MM.1S (cell line): ENCODE data around the gene CD151.

Experiments
- DNase-seq: peaks from one replicate; pipeline ENCODE4 v3.0.0-alpha.2; 2015
- H2AFZ ChIP-seq: fragments of 300-600 bp; sonication (generic); 2 replicates; pipeline ENCODE4 v1.6.0; 2016; ENCODE audit warnings: antibody characterized with exemption, low read length
- H3F3A ChIP-seq: fragments of 300-600 bp; sonication (generic); 2 replicates; pipeline ENCODE4 v1.6.1; 2016; ENCODE audit warnings: mild to moderate bottlenecking, antibody characterized with exemption, low read length, moderate library complexity, mixed read lengths; ENCODE audit not compliant: insufficient read depth
- H3K27ac ChIP-seq: fragments of 300-600 bp; sonication (generic); 2 replicates; pipeline ENCODE4 v1.5.1; 2016; ENCODE audit warnings: mild to moderate bottlenecking, low read length
- H3K27me3 ChIP-seq: fragments of 300-600 bp; sonication (generic); replicated peaks from 2 replicates; pipeline ENCODE4 v1.6.0; 2016; ENCODE audit warnings: low read length; ENCODE audit not compliant: insufficient read depth
- H3K36me3 ChIP-seq: fragments of 300-600 bp; sonication (generic); replicated peaks from 2 replicates; pipeline ENCODE4 v1.6.1; 2016; ENCODE audit warnings: mild to moderate bottlenecking, low read length, mixed read lengths; ENCODE audit not compliant: insufficient read depth
- H3K4me1 ChIP-seq: fragments of 300-600 bp; sonication (generic); 2 replicates; pipeline ENCODE4 v1.6.1; 2016; ENCODE audit warnings: low read length, mixed read lengths
- H3K4me2 ChIP-seq: fragments of 300-600 bp; sonication (generic); 2 replicates; pipeline ENCODE4 v1.6.0; 2016; ENCODE audit warnings: low read depth, low read length
- H3K4me3 ChIP-seq: fragments of 300-600 bp; sonication (generic); 2 replicates; pipeline ENCODE4 v1.5.1; 2016; ENCODE audit warnings: low read length, mixed read lengths
- H3K79me2 ChIP-seq: fragments of 300-600 bp; sonication (generic); 2 replicates; pipeline ENCODE4 v1.6.1; 2016; ENCODE audit warnings: mixed run types, low read length, mixed read lengths
- H3K9ac ChIP-seq: fragments of 300-600 bp; sonication (generic); 2 replicates; pipeline ENCODE4 v1.6.1; 2016; ENCODE audit warnings: low read length, mixed read lengths
- H3K9me2 ChIP-seq: fragments of 300-600 bp; sonication (generic); replicated peaks from 2 replicates; pipeline ENCODE4 v1.6.1; 2016; ENCODE audit warnings: mild to moderate bottlenecking, low read length, mixed read lengths; ENCODE audit not compliant: insufficient read depth
- H3K9me3 ChIP-seq: fragments of 300-600 bp; sonication (generic); replicated peaks from 2 replicates; pipeline ENCODE4 v1.6.1; 2016; ENCODE audit warnings: mild to moderate bottlenecking, low read length, mixed read lengths; ENCODE audit not compliant: insufficient read depth
- H4K20me1 ChIP-seq: fragments of 300-600 bp; sonication (generic); 2 replicates; pipeline ENCODE4 v1.6.1; 2016; ENCODE audit warnings: mild to moderate bottlenecking, low read length, moderate library complexity, mixed read lengths; ENCODE audit not compliant: insufficient read depth
- CTCF ChIP-seq: fragments of 300-600 bp; sonication (generic); IDR thresholded peaks from 2 replicates; pipeline ENCODE4 v1.5.1; 2016; ENCODE audit warnings: antibody characterized with exemption, low read length, mixed read lengths
- EZH2 ChIP-seq: fragments of 300-600 bp; sonication (generic); optimal IDR thresholded peaks from 2 replicates; pipeline ENCODE3; 2017; ENCODE audit warnings: low read depth, mild to moderate bottlenecking, antibody characterized with exemption, low read length, mixed read lengths
- EZH2phosphoT487 ChIP-seq: fragments of 300-600 bp; sonication (generic); IDR thresholded peaks from 2 replicates; pipeline ENCODE4 v1.6.1; 2018; ENCODE audit warnings: antibody characterized with exemption, low read length

Gene CD151

GRCh38 chr11:816433-816779 lies 16.3 kb upstream of the CD151 start:
- H3K4me1 ChIP-seq = peaks cover 8% of the 10 kb centered on the region
- H4K20me1 ChIP-seq = peaks cover 11% of the 10 kb centered on the region
- no peak overlapping the region for H3K4me3 ChIP-seq
- H3K36me3 ChIP-seq = peaks cover 13% of the 10 kb centered on the region
- TF ChIP-seq CTCF = no peak
- no peak for TF ChIP-seq EZH2phosphoT487
- TF ChIP-seq EZH2 = no peak
- DNase-seq = no peak
- peaks cover 28% of the 10 kb centered on the region for H3F3A ChIP-seq
- H3K9me3 ChIP-seq = no peaks in the 10 kb centered on the region
- H3K9me2 ChIP-seq = no peaks in the 10 kb centered on the region
- H3K4me2 ChIP-seq = no peak overlapping the region
- H2AFZ ChIP-seq = no peak overlapping the region
- H3K27ac ChIP-seq = no peak overlapping the region
- H3K79me2 ChIP-seq = peaks cover 30% of the 10 kb centered on the region
- no peak overlapping the region for H3K9ac ChIP-seq
- H3K27me3 ChIP-seq = no peaks in the 10 kb centered on the region

- TF ChIP-seq CTCF (no peak), EZH2phosphoT487 (no peak), EZH2 (no peak)
- Histone ChIP-seq H3K4me3 (peak within 1 kb of the TSS; percentile 78), H2AFZ (peak within 1 kb of the TSS; percentile 56), H3K9me3 (no peaks in the 10 kb centered on the region), H3K9ac (peak within 1 kb of the TSS; percentile 77), H3K27me3 (no peaks in the 10 kb centered on the region), H3K36me3 (no peaks in the 10 kb centered on the region), H3K4me2 (peak within 1 kb of the TSS; percentile 91), H3K9me2 (no peaks in the 10 kb centered on the region), H3F3A (peaks cover 8% of the 10 kb centered on the region), H4K20me1 (no peaks in the 10 kb centered on the region), H3K4me1 (peaks cover 5% of the 10 kb centered on the region; the same call in 1 of the 2 replicates), H3K27ac (peak within 1 kb of the TSS; percentile 51; the same call in 1 of the 2 replicates), H3K79me2 (peaks cover 17% of the 10 kb centered on the region)
- no peak for DNase-seq
Measured at GRCh38 chr11:818396-819128, 14.2 kb upstream of the CD151 start, which contains the start of gene PNPLA2. TSS of gene PNPLA2 (plus strand) at chr11:818914. CDS start at chr11:819719, 805 bp downstream.

- Histone ChIP-seq H2AFZ (peak overlapping the region; percentile 56), H3K4me1 (peaks cover 5% of the 10 kb centered on the region; the same call in 1 of the 2 replicates), H3K9me3 (no peaks in the 10 kb centered on the region), H4K20me1 (no peaks in the 10 kb centered on the region), H3K9me2 (no peaks in the 10 kb centered on the region), H3K36me3 (no peaks in the 10 kb centered on the region), H3K79me2 (peaks cover 17% of the 10 kb centered on the region), H3K27me3 (no peaks in the 10 kb centered on the region), H3K9ac (peak overlapping the region; percentile 77), H3F3A (peaks cover 2% of the 10 kb centered on the region; the same call in 1 of the 2 replicates), H3K27ac (peak overlapping the region; percentile 51; the same call in 1 of the 2 replicates), H3K4me3 (peak overlapping the region; percentile 78), H3K4me2 (peak overlapping the region; percentile 91)
- peak; percentile 94 for DNase-seq
- TF ChIP-seq EZH2 = no peak
- TF ChIP-seq EZH2phosphoT487 = no peak
- TF ChIP-seq CTCF = no peak
Measured at GRCh38 chr11:819129-819931, 13.4 kb upstream of the CD151 start.
